Inflammatory macrophage treated with lipopolysaccharide for 1 hour (primary cell): ENCODE measurements around the gene NPAS3.
A peak's percentile ranks its signal among the peaks of the same experiment; 100 is the strongest.

Experiments used
- DNase-seq, 2 donors: peaks; one replicate each; pipeline ENCODE4 v3.0.0-alpha.2; 2020 to 2022

Gene NPAS3

GRCh38 chr14:33393895-33394368, 455.3 kb downstream of the NPAS3 start:
- DNase-seq = no peak

GRCh38 chr14:33401311-33401710, 462.6 kb downstream of the NPAS3 start:
- no peak for DNase-seq

GRCh38 chr14:33402604-33403003, 463.9 kb downstream of the NPAS3 start:
- no peak for DNase-seq

GRCh38 chr14:33404054-33404453, 465.4 kb downstream of the NPAS3 start:
- no peak for DNase-seq

GRCh38 chr14:33404964-33405574, 466.4 kb downstream of the NPAS3 start:
- no peak for DNase-seq

- no peak for DNase-seq
These were observed 468.1 kb downstream of the NPAS3 start for GRCh38 chr14:33406766-33407165.

- DNase-seq = no peak
These were observed 469.6 kb downstream of the NPAS3 start for GRCh38 chr14:33408291-33408690.

- no peak for DNase-seq
These were observed 473.8 kb downstream of the NPAS3 start for GRCh38 chr14:33412450-33412849.

- DNase-seq = no peak
These were observed 474.7 kb downstream of the NPAS3 start for GRCh38 chr14:33413381-33413780.

GRCh38 chr14:33414041-33414440, 475.4 kb downstream of the NPAS3 start:
- DNase-seq = peak; percentile 18 to 41

GRCh38 chr14:33420051-33420627, 481.5 kb downstream of the NPAS3 start:
- DNase-seq = no peak

- DNase-seq = no peak
These were observed 491.8 kb downstream of the NPAS3 start for GRCh38 chr14:33430414-33431035.

- DNase-seq = peak in 1 of 2 donors; percentile 34
These were observed 493.8 kb downstream of the NPAS3 start for GRCh38 chr14:33432407-33433023.

- no peak for DNase-seq
These were observed 494.7 kb downstream of the NPAS3 start for GRCh38 chr14:33433396-33433795.

GRCh38 chr14:33435911-33436689, 497.4 kb downstream of the NPAS3 start:
- DNase-seq = peak; percentile 36 to 47

GRCh38 chr14:33441633-33442032, 503.0 kb downstream of the NPAS3 start:
- DNase-seq = no peak

GRCh38 chr14:33444136-33444535, 505.5 kb downstream of the NPAS3 start:
- DNase-seq = peak; percentile 44 to 48

GRCh38 chr14:33449268-33449667, 510.6 kb downstream of the NPAS3 start:
- DNase-seq = no peak

GRCh38 chr14:33449703-33450395, 511.2 kb downstream of the NPAS3 start:
- no peak for DNase-seq

- DNase-seq = no peak
These were observed 511.7 kb downstream of the NPAS3 start for GRCh38 chr14:33450416-33450815.

- no peak for DNase-seq
These were observed 512.5 kb downstream of the NPAS3 start for GRCh38 chr14:33451211-33451610.

- no peak for DNase-seq
These were observed 514.3 kb downstream of the NPAS3 start for GRCh38 chr14:33452995-33453394.
